Activated CD4-positive, alpha-beta T cell treated with anti-CD3 and anti-CD28 coated beads for 24 hours (primary cell): ENCODE data around the gene APEH.
A peak's percentile ranks its signal among the peaks of the same experiment; 100 is the strongest.
"Not testable (repeated sequence)": the region's sequence is repeated elsewhere in the genome, so short reads cannot be mapped to it uniquely, and the experiment has no call there.

Experiments
- DNase-seq, 2 donors: peaks; one replicate each; pipeline ENCODE4 v3.0.0-alpha.2; 2020; ENCODE audit warnings: low read depth in 2 of 2

Gene APEH

GRCh38 chr3:49689908-49690624 is 15.9 kb downstream of the APEH start:
- not testable (repeated sequence) for DNase-seq

- not testable (repeated sequence) for DNase-seq
Observed at GRCh38 chr3:49690856-49691255, 16.7 kb downstream of the APEH start.

- DNase-seq: not testable (repeated sequence)
Observed at GRCh38 chr3:49691481-49691880, 17.3 kb downstream of the APEH start.

- not testable (repeated sequence) for DNase-seq
Observed at GRCh38 chr3:49694409-49695070, 20.4 kb downstream of the APEH start.

- DNase-seq: not testable (repeated sequence)
Observed at GRCh38 chr3:49695350-49696015, 21.3 kb downstream of the APEH start.

- DNase-seq: no peak
Observed at GRCh38 chr3:49699281-49699979, 25.3 kb downstream of the APEH start.

- DNase-seq: no peak
Observed at GRCh38 chr3:49700014-49700413, 25.9 kb downstream of the APEH start.

- no peak for DNase-seq
Observed at GRCh38 chr3:49700453-49701128, 26.4 kb downstream of the APEH start.

GRCh38 chr3:49701388-49702077 is 27.4 kb downstream of the APEH start:
- DNase-seq: no peak

GRCh38 chr3:49702672-49703071 is 28.5 kb downstream of the APEH start:
- DNase-seq: no peak

- DNase-seq: peak; percentile 44 to 45
Observed at GRCh38 chr3:49703443-49703927, 29.3 kb downstream of the APEH start.

GRCh38 chr3:49703956-49704355 is 29.8 kb downstream of the APEH start:
- DNase-seq: no peak

- DNase-seq: no peak
Observed at GRCh38 chr3:49704629-49705028, 30.5 kb downstream of the APEH start.

GRCh38 chr3:49705390-49705960 is 31.3 kb downstream of the APEH start:
- DNase-seq: no peak

GRCh38 chr3:49706456-49707112 is 32.4 kb downstream of the APEH start:
- DNase-seq: no peak

GRCh38 chr3:49707113-49707480 is 32.9 kb downstream of the APEH start:
- no peak for DNase-seq

- no peak for DNase-seq
Observed at GRCh38 chr3:49709852-49710251, 35.7 kb downstream of the APEH start.

- no peak for DNase-seq
Observed at GRCh38 chr3:49711489-49711888, 37.3 kb downstream of the APEH start.

GRCh38 chr3:49712166-49712565 is 38.0 kb downstream of the APEH start:
- no peak for DNase-seq
